ENCODE data around the gene LIME1. TPM values are rescaled to one million over a fixed set of nuclear protein-coding genes. Genes with fewer than 3 reads are reported as not detected.

Gene LIME1
- total and polyA plus RNA-seq, 2 donors (not counting 1 experiment from before 2014, with no cell fraction given): 0.68 to 3.5 TPM

GRCh38 chr20:63734946-63735858 is 1.3 kb upstream of the LIME1 start:
- Histone ChIP-seq H3K36me3 (ENCODE audit: control insufficient read depth, insufficient read depth, low read length) (peaks cover 22% of the 10 kb centered on the region), H3K4me1 (ENCODE audit: control insufficient read depth, extremely low read depth, insufficient read depth, low read length) (peaks cover 2% of the 10 kb centered on the region), H3K9me3 (ENCODE audit: control insufficient read depth, insufficient read depth, low read depth, low read length) (no peaks in the 10 kb centered on the region), H2AFZ (ENCODE audit: low read length) (no peak overlapping the region), H3K4me3 (replicated peaks in 1 of 4; ENCODE audit: control extremely low read depth in 1 of 4, insufficient read depth in 1 of 4, low read depth in 3 of 4, low read length in 4 of 4) (no peak overlapping the region), H3K27ac (ENCODE audit: insufficient read depth, low read length) (no peak overlapping the region), H3K79me2 (ENCODE audit: control insufficient read depth, insufficient read depth, low read length) (peaks cover 19% of the 10 kb centered on the region), H3K4me2 (ENCODE audit: extremely low read depth, insufficient read depth, low read length) (no peak overlapping the region), H3K27me3 (ENCODE audit: control insufficient read depth, insufficient read depth, low read length) (no peaks in the 10 kb centered on the region), H4K20me1 (ENCODE audit: control insufficient read depth, extremely low read depth, insufficient read depth, low read length) (no peaks in the 10 kb centered on the region), H3K9ac (ENCODE audit: insufficient read depth, low read length) (no peak overlapping the region)
- DNase-seq (ENCODE audit: low read depth in 2 of 2): no peak
- TF ChIP-seq EZH2 (IDR thresholded peaks at IDR 0.05; ENCODE audit: low read length, missing control alignments): no peak
- TF ChIP-seq, protein P1, sequence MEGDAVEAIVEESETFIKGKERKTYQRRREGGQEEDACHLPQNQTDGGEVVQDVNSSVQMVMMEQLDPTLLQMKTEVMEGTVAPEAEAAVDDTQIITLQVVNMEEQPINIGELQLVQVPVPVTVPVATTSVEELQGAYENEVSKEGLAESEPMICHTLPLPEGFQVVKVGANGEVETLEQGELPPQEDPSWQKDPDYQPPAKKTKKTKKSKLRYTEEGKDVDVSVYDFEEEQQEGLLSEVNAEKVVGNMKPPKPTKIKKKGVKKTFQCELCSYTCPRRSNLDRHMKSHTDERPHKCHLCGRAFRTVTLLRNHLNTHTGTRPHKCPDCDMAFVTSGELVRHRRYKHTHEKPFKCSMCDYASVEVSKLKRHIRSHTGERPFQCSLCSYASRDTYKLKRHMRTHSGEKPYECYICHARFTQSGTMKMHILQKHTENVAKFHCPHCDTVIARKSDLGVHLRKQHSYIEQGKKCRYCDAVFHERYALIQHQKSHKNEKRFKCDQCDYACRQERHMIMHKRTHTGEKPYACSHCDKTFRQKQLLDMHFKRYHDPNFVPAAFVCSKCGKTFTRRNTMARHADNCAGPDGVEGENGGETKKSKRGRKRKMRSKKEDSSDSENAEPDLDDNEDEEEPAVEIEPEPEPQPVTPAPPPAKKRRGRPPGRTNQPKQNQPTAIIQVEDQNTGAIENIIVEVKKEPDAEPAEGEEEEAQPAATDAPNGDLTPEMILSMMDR (conservative IDR thresholded peaks at IDR 0.05 in 1 of 2, IDR thresholded peaks at IDR 0.05 in 1 of 2; ENCODE audit: low read depth in 1 of 2, low read length in 2 of 2): no peak

GRCh38 chr20:63736893-63737694 is 630 bp downstream of the LIME1 start:
- Histone ChIP-seq H3K79me2 (ENCODE audit: control insufficient read depth, insufficient read depth, low read length) (peaks cover 12% of the 10 kb centered on the region), H3K4me2 (ENCODE audit: extremely low read depth, insufficient read depth, low read length) (no peak overlapping the region), H3K36me3 (ENCODE audit: control insufficient read depth, insufficient read depth, low read length) (peaks cover 23% of the 10 kb centered on the region), H3K4me3 (replicated peaks in 1 of 4; ENCODE audit: control extremely low read depth in 1 of 4, insufficient read depth in 1 of 4, low read depth in 3 of 4, low read length in 4 of 4) (no peak overlapping the region), H3K27ac (ENCODE audit: insufficient read depth, low read length) (no peak overlapping the region), H4K20me1 (ENCODE audit: control insufficient read depth, extremely low read depth, insufficient read depth, low read length) (no peaks in the 10 kb centered on the region), H2AFZ (ENCODE audit: low read length) (no peak overlapping the region), H3K27me3 (ENCODE audit: control insufficient read depth, insufficient read depth, low read length) (no peaks in the 10 kb centered on the region), H3K4me1 (ENCODE audit: control insufficient read depth, extremely low read depth, insufficient read depth, low read length) (peaks cover 8% of the 10 kb centered on the region), H3K9me3 (ENCODE audit: control insufficient read depth, insufficient read depth, low read depth, low read length) (no peaks in the 10 kb centered on the region), H3K9ac (ENCODE audit: insufficient read depth, low read length) (no peak overlapping the region)
- no peak for DNase-seq (ENCODE audit: low read depth in 2 of 2)
- no peak for TF ChIP-seq EZH2 (IDR thresholded peaks at IDR 0.05; ENCODE audit: low read length, missing control alignments)
- TF ChIP-seq, protein P1 (conservative IDR thresholded peaks at IDR 0.05 in 1 of 2, IDR thresholded peaks at IDR 0.05 in 1 of 2; ENCODE audit: low read depth in 1 of 2, low read length in 2 of 2): no peak

DNA sequence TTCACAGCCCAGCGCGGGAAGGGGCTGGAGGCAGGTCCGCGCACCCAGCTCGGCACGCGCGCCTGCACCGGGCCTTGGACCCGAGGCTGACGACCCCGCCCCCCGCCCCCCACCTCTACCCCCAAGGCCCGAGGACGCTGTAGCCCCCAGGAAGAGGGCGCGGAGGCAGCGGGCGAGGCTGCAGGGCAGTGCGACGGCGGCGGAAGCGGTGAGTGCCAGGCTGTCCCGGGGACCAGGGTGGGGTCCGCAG is 1.2 kb downstream of the LIME1 start:
- Histone ChIP-seq H3K79me2 (ENCODE audit: control insufficient read depth, insufficient read depth, low read length) (peaks cover 9% of the 10 kb centered on the region), H4K20me1 (ENCODE audit: control insufficient read depth, extremely low read depth, insufficient read depth, low read length) (no peaks in the 10 kb centered on the region), H3K27ac (ENCODE audit: insufficient read depth, low read length) (no peak overlapping the region), H3K9ac (ENCODE audit: insufficient read depth, low read length) (no peak overlapping the region), H3K9me3 (ENCODE audit: control insufficient read depth, insufficient read depth, low read depth, low read length) (no peaks in the 10 kb centered on the region), H3K4me3 (replicated peaks in 1 of 4; ENCODE audit: control extremely low read depth in 1 of 4, insufficient read depth in 1 of 4, low read depth in 3 of 4, low read length in 4 of 4) (no peak overlapping the region), H3K4me2 (ENCODE audit: extremely low read depth, insufficient read depth, low read length) (no peak overlapping the region), H3K36me3 (ENCODE audit: control insufficient read depth, insufficient read depth, low read length) (peaks cover 28% of the 10 kb centered on the region), H3K27me3 (ENCODE audit: control insufficient read depth, insufficient read depth, low read length) (no peaks in the 10 kb centered on the region), H2AFZ (ENCODE audit: low read length) (no peak overlapping the region), H3K4me1 (ENCODE audit: control insufficient read depth, extremely low read depth, insufficient read depth, low read length) (peaks cover 8% of the 10 kb centered on the region)
- DNase-seq (ENCODE audit: low read depth in 2 of 2): no peak
- TF ChIP-seq EZH2 (IDR thresholded peaks at IDR 0.05; ENCODE audit: low read length, missing control alignments): no peak
- TF ChIP-seq, protein P1 (conservative IDR thresholded peaks at IDR 0.05 in 1 of 2, IDR thresholded peaks at IDR 0.05 in 1 of 2; ENCODE audit: low read depth in 1 of 2, low read length in 2 of 2): no peak

Data from fibroblast of lung (primary cell).